AG04449 (cell line): Measurements from ENCODE around the gene SPTA1.

Source experiments
- CTCF ChIA-PET: fragments of 350-600 bp; formaldehyde crosslinking; extraction: SDS; loops from one replicate; lab custom pipeline; 2021; ENCODE audit warnings: antibody characterized with exemption; lab: Yijun Ruan, JAX
- POLR2A ChIA-PET: fragments of 400-600, 350-600 bp; formaldehyde crosslinking; extraction: SDS; loops from one replicate; lab custom pipeline; 2020; ENCODE audit warnings: antibody characterized with exemption, inconsistent platforms; lab: Yijun Ruan, JAX
- DNase-seq: peaks from one replicate; pipeline ENCODE4 v3.0.0-alpha.2; 2010; ENCODE audit warnings: low read depth, low spot score
- H3K4me3 ChIP-seq: 2 replicates; pipeline ENCODE4 v1.5.1; 2011; ENCODE audit warnings: low read depth, mild to moderate bottlenecking, control low read depth, low read length
- TF ChIP-seq, protein P1 (sequence below): IDR thresholded peaks from one replicate; pipeline ENCODE4 v1.5.1; 2011; ENCODE audit warnings: mild to moderate bottlenecking, moderate library complexity, low read length, control low read depth, inconsistent platforms; ENCODE audit not compliant: insufficient read depth; ENCODE audit errors: missing control alignments

The SPTA1 gene

DNA sequence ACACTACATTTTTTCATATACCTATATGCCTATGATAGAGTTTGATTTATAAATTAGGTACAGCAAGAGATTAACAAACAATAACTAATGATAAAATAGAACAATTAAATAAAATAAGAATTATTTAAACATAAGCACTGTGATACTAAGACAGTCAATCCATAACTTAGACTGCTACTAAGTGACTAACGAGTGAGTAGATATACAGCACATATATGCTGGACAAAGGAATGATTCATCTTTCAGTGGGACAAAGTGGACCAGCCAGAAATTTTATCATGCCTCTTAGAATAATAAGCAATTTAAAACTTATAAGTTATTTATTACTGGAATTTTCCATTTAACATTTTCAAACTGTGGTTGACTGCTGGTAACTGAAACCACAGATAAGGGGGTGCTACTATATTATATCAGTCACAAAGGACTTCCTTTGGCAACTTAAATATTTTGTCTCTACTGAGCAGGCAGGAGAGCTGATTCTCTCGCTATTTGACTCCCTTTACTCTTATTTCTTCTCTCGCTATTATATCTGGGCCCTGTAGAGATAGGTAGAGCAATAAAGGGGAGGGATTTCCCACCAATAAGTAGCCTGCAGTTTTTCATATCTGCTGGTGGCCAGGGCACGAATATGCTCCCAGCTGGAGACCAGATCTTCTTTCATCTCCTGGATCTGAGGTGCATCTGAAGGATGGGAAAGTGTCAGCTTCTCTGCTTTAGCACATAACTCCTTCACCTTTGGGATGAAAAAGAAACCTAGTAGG, 10.8 kb downstream of the SPTA1 start:
- TF ChIP-seq, protein P1, sequence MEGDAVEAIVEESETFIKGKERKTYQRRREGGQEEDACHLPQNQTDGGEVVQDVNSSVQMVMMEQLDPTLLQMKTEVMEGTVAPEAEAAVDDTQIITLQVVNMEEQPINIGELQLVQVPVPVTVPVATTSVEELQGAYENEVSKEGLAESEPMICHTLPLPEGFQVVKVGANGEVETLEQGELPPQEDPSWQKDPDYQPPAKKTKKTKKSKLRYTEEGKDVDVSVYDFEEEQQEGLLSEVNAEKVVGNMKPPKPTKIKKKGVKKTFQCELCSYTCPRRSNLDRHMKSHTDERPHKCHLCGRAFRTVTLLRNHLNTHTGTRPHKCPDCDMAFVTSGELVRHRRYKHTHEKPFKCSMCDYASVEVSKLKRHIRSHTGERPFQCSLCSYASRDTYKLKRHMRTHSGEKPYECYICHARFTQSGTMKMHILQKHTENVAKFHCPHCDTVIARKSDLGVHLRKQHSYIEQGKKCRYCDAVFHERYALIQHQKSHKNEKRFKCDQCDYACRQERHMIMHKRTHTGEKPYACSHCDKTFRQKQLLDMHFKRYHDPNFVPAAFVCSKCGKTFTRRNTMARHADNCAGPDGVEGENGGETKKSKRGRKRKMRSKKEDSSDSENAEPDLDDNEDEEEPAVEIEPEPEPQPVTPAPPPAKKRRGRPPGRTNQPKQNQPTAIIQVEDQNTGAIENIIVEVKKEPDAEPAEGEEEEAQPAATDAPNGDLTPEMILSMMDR: no peak
- ChIA-PET POLR2A (no interaction called here), CTCF (no interaction called here)
- H3K4me3 ChIP-seq: no peak overlapping the region
- DNase-seq: no peak

DNA sequence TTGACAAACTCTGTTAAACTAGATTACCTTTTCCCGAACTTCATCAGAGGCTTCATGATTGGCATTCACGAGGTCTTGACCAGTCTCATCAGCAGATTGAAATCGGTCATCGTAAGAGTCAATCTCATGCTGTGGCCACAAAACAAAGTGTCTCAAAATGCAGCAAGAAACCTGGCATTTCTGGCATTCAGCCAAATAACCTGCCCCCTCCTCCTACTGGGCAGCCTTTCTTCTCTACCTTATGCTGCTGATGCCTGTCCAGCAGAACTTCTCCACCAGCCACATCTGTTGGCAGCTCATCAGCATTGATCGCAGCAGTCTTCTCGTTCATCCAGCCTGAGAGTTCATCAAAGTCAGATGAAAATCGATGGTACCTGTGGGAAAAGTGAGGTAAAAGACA, 12.2 kb downstream of the SPTA1 start:
- TF ChIP-seq, protein P1: no peak
- DNase-seq: no peak
- no peak overlapping the region for H3K4me3 ChIP-seq
- CTCF ChIA-PET: no interaction called here
- POLR2A ChIA-PET: no interaction called here

DNA sequence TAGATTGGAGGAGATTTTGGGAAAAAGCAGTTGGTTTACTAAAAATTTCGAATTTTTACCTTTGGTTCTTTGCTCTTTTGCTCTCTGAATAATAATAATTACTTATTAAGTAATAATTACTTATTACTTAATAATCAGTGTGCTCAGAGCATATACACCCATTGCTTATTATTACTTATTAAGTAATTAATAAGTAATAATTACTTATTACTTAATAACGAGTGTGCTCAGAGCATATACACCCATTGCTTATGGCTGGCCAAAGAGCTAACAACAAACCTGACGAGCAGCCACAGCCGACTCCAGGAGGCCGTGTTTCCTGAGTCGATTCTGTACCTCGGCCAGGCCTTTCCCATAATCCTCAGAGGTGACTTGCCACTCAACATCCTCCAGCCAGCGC, 20.5 kb downstream of the SPTA1 start:
- H3K4me3 ChIP-seq: no peak overlapping the region
- CTCF ChIA-PET: no interaction called here
- TF ChIP-seq, protein P1: no peak

DNA sequence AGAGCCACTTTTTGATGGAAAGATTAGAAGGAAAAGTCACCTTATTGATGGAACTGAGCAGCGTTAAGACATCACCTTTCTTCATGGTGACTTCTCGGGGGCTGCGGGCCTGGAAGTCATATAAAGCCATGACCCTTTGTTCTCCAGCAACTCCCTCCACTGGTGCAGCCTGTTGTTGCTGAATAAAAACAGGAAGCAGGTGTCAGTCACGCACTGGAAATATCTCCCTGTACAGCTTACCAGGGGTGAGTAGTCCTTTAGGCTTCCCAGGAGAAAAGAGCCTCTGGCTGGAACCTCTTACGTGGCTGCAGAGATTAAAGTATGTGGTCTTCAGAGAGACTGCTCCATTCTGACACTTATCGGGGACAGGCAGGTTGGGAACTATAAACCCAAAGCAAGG, 31.9 kb downstream of the SPTA1 start:
- no peak overlapping the region for H3K4me3 ChIP-seq
- TF ChIP-seq, protein P1: no peak
- no peak for DNase-seq
- POLR2A ChIA-PET: no interaction called here
- CTCF ChIA-PET: no interaction called here

More for the DNA sequence above, 20.5 kb downstream of the SPTA1 start:
- POLR2A ChIA-PET: no interaction called here
- no peak for DNase-seq

DNA sequence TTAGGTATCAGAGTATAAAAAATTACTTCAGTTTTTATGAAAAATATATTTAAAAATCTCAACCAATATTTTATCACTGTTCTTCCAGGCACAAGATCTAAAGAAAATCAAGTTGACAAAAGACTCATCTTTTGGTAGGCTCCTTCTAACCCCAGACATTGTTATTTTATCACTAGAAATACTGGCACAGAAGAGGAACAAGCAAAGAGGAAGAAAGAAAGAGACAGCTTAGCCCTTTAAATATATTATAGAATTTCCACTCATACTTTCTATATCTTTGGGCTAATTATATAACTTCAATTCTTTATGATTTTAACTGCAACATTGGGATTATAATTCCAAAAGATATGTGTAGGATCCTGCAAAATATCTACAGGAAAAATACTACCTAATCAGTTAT, 32.4 kb downstream of the SPTA1 start:
- H3K4me3 ChIP-seq: no peak overlapping the region
- TF ChIP-seq, protein P1: no peak
- CTCF ChIA-PET: no interaction called here
- POLR2A ChIA-PET: no interaction called here
- DNase-seq: no peak

DNA sequence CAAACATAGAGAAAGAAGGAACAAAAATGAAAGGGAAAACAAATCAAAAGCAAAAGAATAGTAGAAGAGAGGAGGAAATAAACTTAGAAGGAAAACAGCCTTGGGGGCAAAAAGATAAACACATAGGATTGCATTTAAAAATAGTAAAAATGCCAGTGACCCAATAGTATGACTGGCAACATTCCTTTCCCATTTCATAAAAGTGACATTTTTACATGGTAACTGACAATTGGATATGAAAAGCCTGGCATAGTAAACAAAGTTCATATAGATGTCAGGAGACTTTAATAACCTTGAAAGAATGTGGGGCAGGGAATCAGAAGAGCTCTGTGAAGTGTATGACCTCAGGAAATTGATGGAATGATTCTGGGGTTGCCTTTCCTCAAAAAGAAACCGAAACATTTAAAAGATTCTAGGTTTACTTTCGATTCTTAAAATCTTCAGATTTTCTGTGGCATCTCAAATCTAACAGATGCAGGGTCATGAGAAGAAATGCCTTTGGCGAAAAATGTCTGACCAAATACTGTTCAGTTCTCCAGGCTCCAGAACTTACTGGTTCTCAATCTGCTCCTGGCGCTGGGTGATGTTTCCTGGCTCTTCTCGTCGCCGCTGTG, 33.7 kb downstream of the SPTA1 start:
- DNase-seq: no peak
- POLR2A ChIA-PET: no interaction called here

More for the DNA sequence above, 33.7 kb downstream of the SPTA1 start:
- CTCF ChIA-PET: no interaction called here
- H3K4me3 ChIP-seq: no peak overlapping the region
- TF ChIP-seq, protein P1: no peak
